HAP-1 (cell line): Measurements from ENCODE around the gene ADGRD1.
"Not testable (repeated sequence)": the region's sequence is repeated elsewhere in the genome, so short reads cannot be mapped to it uniquely, and the experiment has no call there.

Experiments used
- DNase-seq, 2 experiments: peaks; one replicate each; pipeline ENCODE4 v3.0.0-alpha.2; 2016 to 2020; ENCODE audit warnings: low spot score in 2 of 2
- H3K27me3 ChIP-seq: fragments of 250-450 bp; sonication (Bioruptor Pico); 2 replicates; pipeline ENCODE4 v1.5.1; 2020; ENCODE audit warnings: low read depth, mild to moderate bottlenecking, moderate library complexity
- H3K36me3 ChIP-seq: fragments of 250-450 bp; sonication (Bioruptor Pico); replicated peaks from 2 replicates; pipeline ENCODE4 v1.5.1; 2020; ENCODE audit warnings: mild to moderate bottlenecking
- H3K4me1 ChIP-seq: fragments of 250-450 bp; sonication (Bioruptor Pico); 2 replicates; pipeline ENCODE4 v1.5.1; 2020; ENCODE audit warnings: mild to moderate bottlenecking
- H3K4me3 ChIP-seq: fragments of 250-450 bp; sonication (Bioruptor Pico); 2 replicates; pipeline ENCODE4 v1.5.1; 2020; ENCODE audit warnings: mild to moderate bottlenecking, moderate library complexity
- H3K9me3 ChIP-seq: fragments of 250-450 bp; sonication (Bioruptor Pico); 2 replicates; pipeline ENCODE4 v1.5.1; 2020; ENCODE audit warnings: mild to moderate bottlenecking, moderate library complexity
- in situ Hi-C: fragments of 300-500 bp; cut with MboI; formaldehyde crosslinking; loops from 3 replicates; pipeline ENCODE4 v1.14.3; 2020; ENCODE audit warnings: low sequenced_read_pairs, inconsistent platforms, mixed read lengths

Gene ADGRD1

GRCh38 chr12:131126662-131127173, 173.0 kb downstream of the ADGRD1 start:
- Histone ChIP-seq H3K4me3 (no peak overlapping the region), H3K4me1 (no peaks in the 10 kb centered on the region), H3K36me3 (no peaks in the 10 kb centered on the region), H3K9me3 (no peaks in the 10 kb centered on the region), H3K27me3 (0 out of 2 replicates have a peak, but pooled peaks cover 3% of the 10 kb centered on the region)
- in situ Hi-C loops: no loop called here
- DNase-seq: no peak

- no peaks in the 10 kb centered on the region for H3K9me3 ChIP-seq
- DNase-seq: no peak
- no peaks in the 10 kb centered on the region for H3K36me3 ChIP-seq
- 0 out of 2 replicates have a peak, but pooled peaks cover 3% of the 10 kb centered on the region for H3K27me3 ChIP-seq
- no peak overlapping the region for H3K4me3 ChIP-seq
- in situ Hi-C loops: no loop called here
- no peaks in the 10 kb centered on the region for H3K4me1 ChIP-seq
Observed at GRCh38 chr12:131128556-131128955, 174.8 kb downstream of the ADGRD1 start.

- H3K4me1 ChIP-seq, DNase-seq, H3K36me3 ChIP-seq, H3K27me3 ChIP-seq, in situ Hi-C loops, H3K9me3 ChIP-seq, H3K4me3 ChIP-seq: not testable (repeated sequence)
Observed at GRCh38 chr12:131128966-131129619, 175.4 kb downstream of the ADGRD1 start.

- H3K4me3 ChIP-seq: no peak overlapping the region
- 0 out of 2 replicates have a peak, but pooled peaks cover 3% of the 10 kb centered on the region for H3K27me3 ChIP-seq
- in situ Hi-C loops: no loop called here
- DNase-seq: no peak
- no peaks in the 10 kb centered on the region for H3K4me1 ChIP-seq
- H3K9me3 ChIP-seq: no peaks in the 10 kb centered on the region
- H3K36me3 ChIP-seq: no peaks in the 10 kb centered on the region
Observed at GRCh38 chr12:131129839-131130238, 176.1 kb downstream of the ADGRD1 start.

GRCh38 chr12:131130311-131130911, 176.7 kb downstream of the ADGRD1 start:
- in situ Hi-C loops: no loop called here
- H3K27me3 ChIP-seq: 0 out of 2 replicates have a peak, but pooled peaks cover 2% of the 10 kb centered on the region
- DNase-seq: no peak
- no peaks in the 10 kb centered on the region for H3K4me1 ChIP-seq
- no peaks in the 10 kb centered on the region for H3K9me3 ChIP-seq
- H3K36me3 ChIP-seq: no peaks in the 10 kb centered on the region
- H3K4me3 ChIP-seq: no peak overlapping the region

- DNase-seq: no peak
- H3K27me3 ChIP-seq: no peaks in the 10 kb centered on the region
- H3K9me3 ChIP-seq: no peaks in the 10 kb centered on the region
- no peak overlapping the region for H3K4me3 ChIP-seq
- H3K4me1 ChIP-seq: no peaks in the 10 kb centered on the region
- no peaks in the 10 kb centered on the region for H3K36me3 ChIP-seq
- in situ Hi-C loops: no loop called here
Observed at GRCh38 chr12:131131077-131131807, 177.5 kb downstream of the ADGRD1 start.

GRCh38 chr12:131131808-131132117, 178.1 kb downstream of the ADGRD1 start:
- H3K4me1 ChIP-seq: no peaks in the 10 kb centered on the region
- H3K27me3 ChIP-seq: no peaks in the 10 kb centered on the region
- in situ Hi-C loops: no loop called here
- H3K9me3 ChIP-seq: no peaks in the 10 kb centered on the region
- no peaks in the 10 kb centered on the region for H3K36me3 ChIP-seq
- no peak overlapping the region for H3K4me3 ChIP-seq
- no peak for DNase-seq

GRCh38 chr12:131132118-131132892, 178.6 kb downstream of the ADGRD1 start:
- in situ Hi-C loops: no loop called here
- H3K27me3 ChIP-seq: no peaks in the 10 kb centered on the region

GRCh38 chr12:131133015-131133905, 179.6 kb downstream of the ADGRD1 start:
- in situ Hi-C loops: no loop called here
- H3K36me3 ChIP-seq: no peaks in the 10 kb centered on the region
- no peaks in the 10 kb centered on the region for H3K9me3 ChIP-seq
- H3K27me3 ChIP-seq: no peaks in the 10 kb centered on the region
- no peaks in the 10 kb centered on the region for H3K4me1 ChIP-seq
- no peak for DNase-seq
- no peak overlapping the region for H3K4me3 ChIP-seq

More at GRCh38 chr12:131132118-131132892, 178.6 kb downstream of the ADGRD1 start:
- Histone ChIP-seq H3K4me3 (no peak overlapping the region), H3K36me3 (no peaks in the 10 kb centered on the region), H3K9me3 (no peaks in the 10 kb centered on the region), H3K4me1 (no peaks in the 10 kb centered on the region)
- peak; percentile 38 to 91 for DNase-seq

GRCh38 chr12:131133994-131134393, 180.3 kb downstream of the ADGRD1 start:
- no peaks in the 10 kb centered on the region for H3K4me1 ChIP-seq
- DNase-seq: no peak
- H3K4me3 ChIP-seq: no peak overlapping the region
- no peaks in the 10 kb centered on the region for H3K36me3 ChIP-seq
- in situ Hi-C loops: no loop called here
- H3K27me3 ChIP-seq: no peaks in the 10 kb centered on the region
- H3K9me3 ChIP-seq: no peaks in the 10 kb centered on the region

GRCh38 chr12:131134523-131135310, 181.0 kb downstream of the ADGRD1 start:
- no peaks in the 10 kb centered on the region for H3K9me3 ChIP-seq
- no peaks in the 10 kb centered on the region for H3K4me1 ChIP-seq
- no peak for DNase-seq
- no peaks in the 10 kb centered on the region for H3K36me3 ChIP-seq
- in situ Hi-C loops: no loop called here
- H3K4me3 ChIP-seq: no peak overlapping the region
- H3K27me3 ChIP-seq: no peaks in the 10 kb centered on the region

GRCh38 chr12:131135311-131135785, 181.6 kb downstream of the ADGRD1 start:
- no peaks in the 10 kb centered on the region for H3K9me3 ChIP-seq
- DNase-seq: no peak
- no peaks in the 10 kb centered on the region for H3K27me3 ChIP-seq
- H3K36me3 ChIP-seq: no peaks in the 10 kb centered on the region
- H3K4me3 ChIP-seq: no peak overlapping the region
- in situ Hi-C loops: no loop called here
- no peaks in the 10 kb centered on the region for H3K4me1 ChIP-seq
